Testis (tissue), 3 donors: Measurements from ENCODE around the gene CELF3. TPM values are rescaled to one million over a fixed set of nuclear protein-coding genes. Genes with fewer than 3 reads are reported as not detected.

Source experiments
- DNase-seq: peaks from one replicate; pipeline ENCODE4 v3.0.0-alpha.2; 2019
- H3K27ac ChIP-seq, 2 donors: fragments of 200-600 bp; sonication (generic); one replicate each; pipeline ENCODE4 v1.5.1; 2019
- H3K27me3 ChIP-seq: fragments of 200-600 bp; sonication (generic); one replicate; pipeline ENCODE4 v1.5.1; 2019
- H3K36me3 ChIP-seq: fragments of 200-600 bp; sonication (generic); one replicate; pipeline ENCODE4 v1.5.1; 2017; ENCODE audit warnings: low read depth; ENCODE audit errors: missing control alignments
- H3K4me1 ChIP-seq: fragments of 200-600 bp; sonication (generic); one replicate; pipeline ENCODE4 v1.5.1; 2019
- H3K4me3 ChIP-seq, 2 donors: fragments of 200-600 bp; sonication (generic); one replicate each; pipeline ENCODE4 v1.5.1; 2017 to 2019
- H3K9me3 ChIP-seq: fragments of 200-600 bp; sonication (generic); one replicate; pipeline ENCODE4 v1.5.1; 2017
- CTCF ChIP-seq, 3 experiments: fragments of 450-650 bp in 2 of 3; fragments of 200-600 bp in 1 of 3; sonication (generic) in 1 of 3; IDR thresholded peaks; one replicate each; pipeline ENCODE4 v1.5.1; 2016 to 2019; ENCODE audit warnings: antibody characterized with exemption in 3 of 3, mild to moderate bottlenecking in 2 of 3, moderate library complexity in 1 of 3
- POLR2A ChIP-seq: fragments of 450-650 bp; IDR thresholded peaks from one replicate; pipeline ENCODE4 v1.6.1; 2017; ENCODE audit warnings: antibody characterized with exemption, mild to moderate bottlenecking, moderate library complexity
- WGBS, 2 donors: methylation state at CpG; one replicate each; pipeline ENCODE4 v1.1.5; 2018; 5-methylcytosine and 5-hydroxymethylcytosine counted together
- intact Hi-C: fragments of 100-400 bp; cut with DNase I; formaldehyde crosslinking; loops from one replicate; pipeline ENCODE4 v1.15.1; 2023; ENCODE audit warnings: low total_unique reads
- polyA plus RNA-seq: library from polyadenylated mRNA; stranded (reverse); fragments of 350-450 nt; fragmentation: Illumina TruSeq; extraction: RNeasy Lipid Tissue Mini Kit (QIAGEN cat#74804); gene quantifications from one replicate; pipeline ENCODE4 v1.2.3, GENCODE V29; 2014; ENCODE audit warnings: low read depth, low replicate concordance; ENCODE audit not compliant: insufficient read depth
- total RNA-seq, 2 donors: library from RNA; depleted of rRNA; stranded (reverse); fragments of >200 nt; gene quantifications; one replicate each; pipeline ENCODE4 v1.2.3, GENCODE V29; 2016

The CELF3 gene
- total and polyA plus RNA-seq, 3 donors from 2014 or later = 2.6 to 4.6 (median 3.2) TPM

GRCh38 chr1:151720554-151720953 is 4.0 kb upstream of the CELF3 start:
- Histone ChIP-seq H3K27ac (peak overlapping the region; percentile 16 to 83), H3K4me3 (peak overlapping the region; percentile 53 to 60), H3K27me3 (no peaks in the 10 kb centered on the region), H3K4me1 (peaks cover 25% of the 10 kb centered on the region), H3K9me3 (no peaks in the 10 kb centered on the region), H3K36me3 (no peaks in the 10 kb centered on the region)
- 7 to 11% methylated on average over 5 of the region's 5 CpGs for WGBS, 2 donors
- no peak for TF ChIP-seq POLR2A
- TF ChIP-seq CTCF (IDR thresholded peaks at IDR 0.05) = no peak
- peak; percentile 36 for DNase-seq
- intact Hi-C loops = no loop called here

GRCh38 chr1:151720125-151720524 is 3.5 kb upstream of the CELF3 start:
- H3K27me3 ChIP-seq = no peaks in the 10 kb centered on the region
- H3K36me3 ChIP-seq = no peaks in the 10 kb centered on the region
- H3K27ac ChIP-seq = peak overlapping the region; percentile 9 to 83
- TF ChIP-seq POLR2A (no peak), CTCF (IDR thresholded peaks at IDR 0.05) (no peak)
- WGBS, 2 donors = 9 to 15% methylated on average over 1 of the region's 1 CpG
- peaks cover 25% of the 10 kb centered on the region for H3K4me1 ChIP-seq
- no peak for DNase-seq
- intact Hi-C loops = no loop called here
- H3K4me3 ChIP-seq = no peak overlapping the region
- no peaks in the 10 kb centered on the region for H3K9me3 ChIP-seq

GRCh38 chr1:151718666-151719065 is 2.1 kb upstream of the CELF3 start:
- Histone ChIP-seq H3K4me3 (no peak overlapping the region), H3K9me3 (no peaks in the 10 kb centered on the region), H3K27me3 (no peaks in the 10 kb centered on the region), H3K27ac (no peak overlapping the region), H3K36me3 (no peaks in the 10 kb centered on the region), H3K4me1 (peaks cover 25% of the 10 kb centered on the region)
- no peak for TF ChIP-seq POLR2A
- no peak for TF ChIP-seq CTCF (IDR thresholded peaks at IDR 0.05)
- no peak for DNase-seq
- 70 to 89% methylated on average over 4 of the region's 4 CpGs for WGBS, 2 donors
- intact Hi-C loops = no loop called here

GRCh38 chr1:151718011-151718431 is 1.4 kb upstream of the CELF3 start:
- H3K9me3 ChIP-seq = no peaks in the 10 kb centered on the region
- H3K36me3 ChIP-seq = no peaks in the 10 kb centered on the region
- no peak overlapping the region for H3K4me3 ChIP-seq
- intact Hi-C loops = no loop called here
- no peaks in the 10 kb centered on the region for H3K27me3 ChIP-seq
- H3K4me1 ChIP-seq = peaks cover 25% of the 10 kb centered on the region
- H3K27ac ChIP-seq = no peak overlapping the region
- DNase-seq = no peak
- no peak for TF ChIP-seq POLR2A
- TF ChIP-seq CTCF (IDR thresholded peaks at IDR 0.05) = no peak
- 18 to 28% methylated on average over 2 to 4 of the region's 4 CpGs for WGBS, 2 donors

GRCh38 chr1:151716405-151716762 is 219 bp downstream of the CELF3 start:
- H3K27me3 ChIP-seq = no peaks in the 10 kb centered on the region
- H3K27ac ChIP-seq = no peak overlapping the region
- no peaks in the 10 kb centered on the region for H3K36me3 ChIP-seq
- H3K9me3 ChIP-seq = no peaks in the 10 kb centered on the region
- TF ChIP-seq POLR2A (no peak), CTCF (IDR thresholded peaks at IDR 0.05) (no peak)
- intact Hi-C loops = no loop called here
- no peak overlapping the region for H3K4me3 ChIP-seq
- H3K4me1 ChIP-seq = peaks cover 21% of the 10 kb centered on the region
- no peak for DNase-seq
- 8 to 11% methylated on average over 9 to 11 of the region's 11 CpGs for WGBS, 2 donors
